Frontal cortex (tissue), 1 donor: ENCODE data around the gene GPR22. TPM values are rescaled to one million over a fixed set of nuclear protein-coding genes. Genes with fewer than 3 reads are reported as not detected.

Experiments
- small RNA-seq: library from RNA; depleted of rRNA; stranded (forward); fragments of <200 nt; gene quantifications from one replicate; pipeline ENCODE3, GENCODE V24; 2014
- total RNA-seq: library from RNA; depleted of rRNA; stranded (reverse); fragments of >200 nt; gene quantifications from one replicate; pipeline ENCODE4 v1.2.3, GENCODE V29; 2014

The GPR22 gene
- total RNA-seq, 1 donor from 2014 or later = 102 TPM

Small RNAs within 50 kb of the gene (small RNA-seq; reads per million reads assigned to genes)
- not detected for gene AC002381.1

Other genes starting within 250 kb of the GPR22 start
- gene COG5, start 93.9 kb downstream of the GPR22 start, total RNA-seq = 29.8 TPM
- 15.5 TPM for gene DUS4L, start 93.9 kb downstream of the GPR22 start, total RNA-seq
- 40.8 TPM for gene BCAP29, start 110.2 kb downstream of the GPR22 start, total RNA-seq
- 4.1 TPM for gene SLC26A4, start 190.8 kb downstream of the GPR22 start, total RNA-seq